HG03060 (cell line): ENCODE results near the gene IFT81.
"Not testable (repeated sequence)": the region's sequence is repeated elsewhere in the genome, so short reads cannot be mapped to it uniquely, and the experiment has no call there.

Experiments
- ATAC-seq: cut with Tn5 transposase; IDR thresholded peaks from one replicate; pipeline ENCODE4 v1.9.1; 2021; ENCODE audit warnings: low read depth, moderate number of reproducible peaks; ENCODE audit not compliant: unreplicated experiment

IFT81 gene, protein sequence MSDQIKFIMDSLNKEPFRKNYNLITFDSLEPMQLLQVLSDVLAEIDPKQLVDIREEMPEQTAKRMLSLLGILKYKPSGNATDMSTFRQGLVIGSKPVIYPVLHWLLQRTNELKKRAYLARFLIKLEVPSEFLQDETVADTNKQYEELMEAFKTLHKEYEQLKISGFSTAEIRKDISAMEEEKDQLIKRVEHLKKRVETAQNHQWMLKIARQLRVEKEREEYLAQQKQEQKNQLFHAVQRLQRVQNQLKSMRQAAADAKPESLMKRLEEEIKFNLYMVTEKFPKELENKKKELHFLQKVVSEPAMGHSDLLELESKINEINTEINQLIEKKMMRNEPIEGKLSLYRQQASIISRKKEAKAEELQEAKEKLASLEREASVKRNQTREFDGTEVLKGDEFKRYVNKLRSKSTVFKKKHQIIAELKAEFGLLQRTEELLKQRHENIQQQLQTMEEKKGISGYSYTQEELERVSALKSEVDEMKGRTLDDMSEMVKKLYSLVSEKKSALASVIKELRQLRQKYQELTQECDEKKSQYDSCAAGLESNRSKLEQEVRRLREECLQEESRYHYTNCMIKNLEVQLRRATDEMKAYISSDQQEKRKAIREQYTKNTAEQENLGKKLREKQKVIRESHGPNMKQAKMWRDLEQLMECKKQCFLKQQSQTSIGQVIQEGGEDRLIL

DNA sequence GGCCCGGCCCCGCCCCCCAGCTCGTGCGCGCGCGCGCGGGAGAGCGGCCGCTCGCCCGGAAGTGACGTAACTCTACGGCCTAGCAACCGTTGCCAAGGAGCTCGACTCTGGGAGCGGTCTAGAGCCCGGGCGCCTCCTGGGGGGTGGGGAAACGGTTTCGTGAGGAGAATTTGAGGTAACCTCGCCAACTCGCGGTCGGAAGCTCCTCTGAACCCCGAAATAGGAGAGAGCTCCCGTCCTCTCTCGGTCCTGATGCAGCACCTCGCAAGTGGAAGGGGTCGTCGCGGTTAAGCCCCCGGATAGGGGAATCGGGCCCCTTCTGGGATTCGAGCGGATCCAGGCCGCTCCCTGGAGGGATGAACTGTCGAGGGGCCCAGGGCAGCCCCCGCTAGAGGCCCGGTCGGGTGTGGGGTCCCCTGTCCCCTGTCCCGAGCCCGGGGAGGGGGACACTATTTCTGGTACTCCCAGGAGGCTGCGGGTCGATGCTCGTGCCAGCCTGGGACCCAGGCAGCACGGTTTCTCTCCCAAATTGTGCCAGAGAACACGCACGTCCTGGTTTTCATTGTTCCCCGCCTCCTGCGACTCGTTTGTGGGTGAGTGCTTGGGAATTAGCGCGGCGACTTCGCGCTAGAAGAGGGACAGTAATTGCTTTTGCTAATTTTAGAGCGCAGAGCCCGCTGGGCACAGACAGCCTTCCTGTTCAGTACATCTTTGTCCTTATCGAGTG lies at the start of gene IFT81:
Gene IFT81 (plus strand): TSS at position 89 of the 727 bp plus-strand sequence. CDS start 3,024 bp downstream, outside the sequence.
- no peak for ATAC-seq

DNA sequence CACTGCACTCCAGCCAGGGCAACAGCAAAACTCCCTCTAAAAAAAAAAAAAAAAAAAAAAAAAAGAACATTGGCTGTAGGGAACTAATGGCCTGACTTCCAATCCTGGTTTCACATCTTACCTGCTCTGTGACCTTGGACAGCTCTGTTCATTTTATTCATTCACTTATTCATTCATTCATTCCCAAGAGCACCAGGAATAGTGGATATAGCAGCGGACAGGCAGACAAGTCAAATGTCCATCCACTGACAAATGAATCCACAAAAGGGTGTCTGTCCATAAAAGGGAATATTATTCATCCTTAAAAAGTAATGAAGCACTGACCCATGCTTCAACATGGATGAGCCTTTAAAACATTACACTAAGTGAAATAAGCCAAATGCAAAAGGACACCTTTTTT lies 48.3 kb upstream of the IFT81 start:
- ATAC-seq = no peak

DNA sequence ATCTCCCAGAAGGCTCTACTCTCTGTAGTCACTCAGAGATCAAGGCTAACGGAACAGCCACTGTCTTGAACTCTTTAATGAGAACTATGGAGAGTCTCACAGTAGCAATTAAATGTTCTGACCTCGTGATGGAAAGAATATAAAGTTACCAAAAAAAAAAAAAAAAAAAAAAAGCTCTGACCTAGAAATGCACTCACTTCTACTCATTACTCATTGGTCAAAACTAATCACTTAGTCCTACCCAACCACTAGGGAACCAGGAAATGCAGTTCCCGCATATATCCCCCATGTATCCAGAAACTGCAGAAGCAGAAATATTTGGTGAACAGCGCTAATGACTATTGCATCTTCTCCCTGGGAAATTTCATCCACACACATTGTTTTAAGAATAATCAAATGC lies 46.4 kb upstream of the IFT81 start:
- no peak for ATAC-seq

DNA sequence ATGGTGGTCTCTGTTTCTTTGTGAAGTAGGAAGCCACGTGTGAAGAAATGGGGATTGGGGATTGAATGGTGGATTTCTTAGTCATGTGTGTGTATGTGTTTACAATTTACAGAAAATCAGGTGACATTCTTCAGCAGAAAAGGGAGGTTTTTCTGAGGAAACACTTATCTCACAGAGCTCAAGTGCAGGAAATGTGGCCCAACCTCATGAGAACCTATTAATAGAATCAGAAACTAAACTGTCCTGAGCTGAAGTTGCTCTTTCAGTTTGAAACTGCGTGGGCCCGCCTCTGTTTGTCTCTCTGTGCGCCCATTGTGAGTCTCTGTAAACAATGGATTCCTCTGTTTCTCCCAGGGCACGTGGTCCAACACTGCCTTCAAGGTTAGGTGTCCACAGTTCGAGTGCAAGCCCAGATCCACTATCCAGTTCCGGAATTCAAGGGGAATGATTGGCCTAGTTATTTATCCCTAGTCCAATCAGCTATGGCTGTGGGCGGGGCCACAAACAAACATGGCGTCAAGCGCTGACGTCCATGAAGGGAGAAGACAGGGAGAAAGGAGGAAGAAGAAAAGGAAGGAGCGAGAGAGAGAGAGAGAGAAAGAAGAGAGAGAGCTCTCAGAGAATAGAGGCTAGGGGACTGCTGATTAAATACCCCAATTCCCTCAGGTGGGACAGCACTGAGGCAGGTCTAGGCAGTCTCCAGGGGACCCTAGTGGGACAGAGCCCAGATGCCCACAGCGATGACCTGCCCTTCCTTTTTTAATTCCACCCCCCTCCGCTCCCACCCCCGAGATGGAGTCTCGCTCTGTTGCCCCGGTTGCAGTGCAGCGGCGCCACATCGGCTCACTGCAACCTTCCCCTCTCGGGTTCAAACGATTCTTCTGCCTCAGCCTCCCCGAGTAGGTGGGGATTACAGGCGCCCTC lies 44.4 kb upstream of the IFT81 start:
- peak; percentile 79 for ATAC-seq

DNA sequence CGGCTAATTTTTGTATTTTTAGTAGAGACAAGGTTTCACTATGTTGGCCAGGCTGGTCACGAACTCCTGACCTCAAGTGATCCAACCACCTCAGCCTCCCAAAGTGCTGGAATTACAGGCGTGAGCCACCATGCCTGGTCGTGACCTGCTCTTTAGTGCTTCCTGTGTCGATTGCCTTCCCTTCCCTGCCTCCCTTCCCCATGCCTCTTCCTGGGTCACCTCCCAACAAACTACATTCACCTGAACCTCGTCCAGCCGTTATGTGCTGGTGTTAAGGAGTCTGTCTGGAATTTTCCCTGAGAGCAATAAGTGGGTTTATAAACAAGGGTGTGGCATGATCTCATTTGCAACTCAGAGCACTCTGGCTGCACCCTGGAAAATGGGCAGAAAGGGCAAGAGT lies 43.7 kb upstream of the IFT81 start:
- ATAC-seq = no peak

DNA sequence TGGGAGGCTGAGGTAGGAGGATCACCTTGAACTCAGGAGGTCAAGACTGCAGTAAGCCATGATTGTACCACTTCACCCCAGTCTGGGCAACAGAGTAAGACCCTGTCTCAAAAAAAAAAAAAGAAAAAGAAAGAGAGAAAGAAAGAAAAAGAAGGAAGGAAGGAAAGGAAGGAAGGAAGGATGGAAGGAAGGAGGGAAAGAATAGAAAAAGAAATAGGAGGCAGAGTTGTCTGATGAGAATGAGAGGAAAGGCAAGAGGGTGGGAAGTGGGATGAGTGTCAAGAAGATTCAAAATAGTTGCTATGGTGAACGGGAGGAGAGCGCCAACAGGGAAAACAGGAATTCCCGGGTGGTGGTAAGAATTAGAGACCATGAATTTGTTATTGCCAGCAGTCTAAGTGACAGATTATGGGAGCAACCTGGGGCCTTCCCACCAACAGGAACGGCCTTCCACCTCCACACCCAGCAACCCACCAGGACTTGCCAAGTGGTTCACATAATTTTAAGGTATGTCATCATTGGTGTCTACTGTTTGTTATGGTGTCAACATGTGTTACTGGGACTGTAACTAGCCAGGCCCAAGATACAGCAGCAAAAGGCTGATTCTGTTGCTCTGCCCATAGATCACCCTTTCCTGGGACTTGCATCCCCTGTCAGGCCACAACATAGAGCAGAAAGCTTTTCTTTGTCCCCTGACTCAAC lies 39.7 kb upstream of the IFT81 start:
- no peak for ATAC-seq

DNA sequence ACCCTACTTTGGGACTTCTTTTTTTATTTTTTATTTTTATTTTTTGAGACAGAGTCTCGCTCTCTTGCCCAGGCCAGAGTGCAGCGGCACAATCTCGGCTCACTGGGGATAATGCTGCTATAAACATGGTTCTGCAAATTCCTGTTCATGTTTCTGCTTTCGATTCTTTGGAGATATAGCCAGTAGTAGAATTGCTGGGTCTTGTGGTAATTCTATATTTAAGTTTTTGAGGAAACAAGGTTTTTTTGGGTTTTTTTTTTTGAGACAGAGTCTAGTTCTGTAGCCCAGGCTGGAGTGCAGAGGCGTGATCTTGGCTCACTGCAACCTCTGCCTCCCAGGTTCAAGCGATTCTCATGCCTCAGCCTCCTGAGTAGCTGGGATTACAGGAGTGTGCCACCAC lies 35.9 kb upstream of the IFT81 start:
- ATAC-seq = not testable (repeated sequence)

DNA sequence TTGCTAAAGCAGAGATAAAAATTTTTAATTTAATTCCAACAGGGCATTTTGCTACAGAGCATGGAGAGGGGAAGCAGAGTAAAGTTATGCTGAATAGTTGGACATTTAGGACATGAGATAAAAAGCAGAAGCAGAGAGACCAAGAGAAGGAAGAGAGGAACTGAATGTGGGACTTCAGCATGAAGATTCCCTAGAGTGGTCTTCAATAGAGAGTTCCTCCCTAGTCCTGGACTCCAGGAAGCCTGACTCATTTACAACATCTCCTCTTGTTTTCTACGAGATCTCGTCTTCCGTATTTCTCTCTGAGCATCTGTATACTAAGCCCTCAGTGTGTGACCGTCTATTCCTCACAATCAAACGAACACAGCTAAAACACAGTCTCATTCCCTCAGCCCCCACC lies 35.2 kb upstream of the IFT81 start:
- no peak for ATAC-seq

DNA sequence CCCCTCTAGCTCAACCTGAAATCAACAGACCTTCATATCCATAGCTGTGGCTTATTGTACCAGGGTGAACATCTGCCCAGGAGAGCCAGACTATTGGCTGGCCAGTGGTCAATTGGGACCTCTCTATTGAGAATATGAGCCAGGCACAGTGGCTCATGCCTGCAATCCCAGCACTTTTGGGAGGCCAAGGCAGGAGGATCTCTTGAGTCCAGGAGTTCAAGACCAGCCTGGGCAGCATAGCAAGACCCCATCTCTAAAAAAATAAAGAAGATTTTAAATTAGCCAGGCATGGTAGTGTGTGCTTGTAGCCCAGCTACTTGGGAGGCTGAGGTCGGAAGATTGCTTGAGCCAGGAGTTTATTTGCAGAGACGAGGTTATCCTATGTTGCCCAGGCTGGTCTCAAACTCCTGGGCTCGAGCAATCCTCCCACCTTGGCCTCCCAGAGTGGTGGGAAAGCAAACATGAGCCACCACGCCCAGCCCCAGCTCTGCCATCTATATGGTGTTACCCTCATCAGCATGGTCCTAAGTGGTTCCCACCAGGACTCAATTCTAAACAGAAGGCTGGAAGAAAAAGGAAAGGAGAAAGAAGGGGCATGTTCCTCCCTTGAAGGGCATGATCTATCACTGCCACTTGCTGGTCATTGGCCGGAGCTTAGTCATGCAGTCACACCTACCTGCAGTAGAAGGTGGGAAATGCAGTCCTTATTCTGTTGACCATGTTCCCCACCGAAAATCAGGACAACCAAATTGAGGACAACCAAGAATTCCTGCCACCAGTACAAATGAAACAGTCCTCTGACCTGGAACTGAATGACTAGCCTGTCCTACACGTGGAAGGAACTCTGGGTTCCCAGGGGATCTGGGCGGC lies 33.7 kb upstream of the IFT81 start:
- ATAC-seq = no peak

DNA sequence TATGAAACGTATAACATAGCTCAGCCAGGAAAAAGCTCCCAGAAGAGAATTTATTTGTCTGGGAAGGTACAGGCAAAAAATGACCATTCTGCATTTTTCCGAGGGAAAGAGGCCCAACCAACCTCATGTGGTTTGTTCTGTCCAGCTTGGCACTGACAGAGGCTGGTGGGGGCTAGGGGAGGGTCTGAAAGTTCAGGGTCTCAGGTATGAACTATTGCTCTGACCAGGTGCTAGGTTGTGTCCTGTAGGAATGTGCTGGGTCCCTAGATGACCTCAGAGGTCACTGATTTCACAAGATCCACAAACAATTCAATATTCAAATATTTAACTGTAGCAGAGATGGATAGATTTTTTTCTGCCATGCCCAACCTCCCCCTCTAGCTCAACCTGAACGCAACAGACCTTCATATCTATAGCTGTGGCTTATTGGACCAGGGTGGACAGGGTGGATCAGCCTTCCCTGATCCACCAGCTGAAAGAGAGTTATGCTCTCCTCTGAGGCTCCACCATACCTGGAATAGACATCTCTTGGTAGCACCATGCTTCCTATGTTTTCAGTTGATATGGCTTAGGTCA lies 32.9 kb upstream of the IFT81 start:
- no peak for ATAC-seq

DNA sequence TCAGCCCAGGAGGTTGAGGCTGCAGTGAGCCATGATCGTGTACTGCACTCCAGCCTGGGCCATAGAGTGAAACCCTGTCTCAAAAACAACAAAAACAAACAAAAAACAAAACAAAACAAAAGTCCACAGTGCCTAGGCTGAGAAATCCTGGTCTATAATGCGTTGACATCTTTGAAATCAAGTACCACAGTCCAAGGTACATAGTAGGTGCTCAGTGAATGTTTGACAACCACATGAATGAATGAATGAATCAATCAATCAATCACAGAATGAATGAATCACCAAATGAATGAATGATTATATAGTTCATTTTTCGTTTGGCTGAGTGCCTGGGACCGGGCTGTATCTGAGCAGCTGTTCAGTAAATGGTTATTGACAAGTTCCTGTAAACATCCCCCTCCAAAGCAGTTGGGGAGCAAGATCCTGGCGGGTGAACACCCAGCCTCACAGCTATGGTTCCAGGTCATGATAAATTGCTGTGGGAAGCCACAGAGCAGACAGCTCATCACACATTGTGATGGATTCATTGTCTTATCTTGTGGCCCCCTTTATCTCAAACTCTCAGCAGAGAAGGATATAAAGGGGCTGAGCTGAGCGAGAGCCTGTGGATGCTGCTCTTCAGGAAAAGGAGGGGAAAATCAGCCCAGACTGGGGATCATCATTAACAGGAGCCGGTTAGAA lies 30.4 kb upstream of the IFT81 start:
- ATAC-seq = no peak

DNA sequence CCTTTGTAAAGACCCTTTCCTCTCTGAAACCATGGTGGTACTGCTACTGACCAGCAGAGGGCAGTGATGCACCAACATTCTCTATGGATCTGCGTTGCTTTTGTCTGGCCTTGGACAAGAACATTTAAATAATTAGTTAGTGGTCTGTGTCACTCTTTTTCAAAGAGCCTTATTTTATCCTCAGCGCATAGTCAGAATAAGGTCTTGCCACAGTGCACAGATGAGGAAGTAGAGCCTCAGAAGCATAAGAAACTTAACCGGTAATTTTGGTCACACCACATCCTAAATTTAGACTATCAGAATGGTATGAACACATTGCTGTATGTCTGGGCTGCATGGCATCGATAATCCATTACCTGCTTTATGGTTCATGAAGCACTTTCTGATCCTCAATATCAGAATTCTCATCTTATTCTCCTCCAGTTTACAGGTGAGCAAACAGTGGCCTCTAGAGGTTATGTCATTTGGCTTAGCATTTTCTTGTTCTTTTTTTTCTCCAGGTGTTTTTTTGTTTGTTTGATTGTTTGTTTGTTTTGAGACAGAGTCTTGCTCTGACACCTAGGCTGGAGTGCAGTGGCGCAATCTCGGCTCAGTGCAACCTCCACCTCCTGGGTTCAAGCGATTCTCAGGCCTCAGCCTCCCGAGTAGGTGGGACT lies 23.7 kb upstream of the IFT81 start:
- ATAC-seq = peak; percentile 87

DNA sequence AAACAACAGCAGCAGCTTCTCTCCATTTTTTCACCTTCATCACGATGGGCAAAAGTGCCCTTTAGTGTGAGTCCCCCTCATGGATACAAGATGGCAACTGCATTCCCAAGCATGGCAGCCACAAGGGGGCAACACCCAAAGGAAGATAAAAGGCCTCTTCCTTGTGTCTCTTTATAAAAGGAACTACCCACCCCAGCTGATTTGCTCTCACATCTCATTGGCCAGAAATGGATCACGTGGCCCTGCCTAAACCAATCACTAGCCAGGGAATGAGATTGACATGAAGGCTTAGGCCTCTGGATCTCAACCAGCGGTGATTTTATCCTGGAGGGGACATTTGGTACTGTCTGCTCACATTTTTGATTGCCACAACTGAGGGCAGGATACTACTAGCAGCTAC lies 21.9 kb upstream of the IFT81 start:
- no peak for ATAC-seq

DNA sequence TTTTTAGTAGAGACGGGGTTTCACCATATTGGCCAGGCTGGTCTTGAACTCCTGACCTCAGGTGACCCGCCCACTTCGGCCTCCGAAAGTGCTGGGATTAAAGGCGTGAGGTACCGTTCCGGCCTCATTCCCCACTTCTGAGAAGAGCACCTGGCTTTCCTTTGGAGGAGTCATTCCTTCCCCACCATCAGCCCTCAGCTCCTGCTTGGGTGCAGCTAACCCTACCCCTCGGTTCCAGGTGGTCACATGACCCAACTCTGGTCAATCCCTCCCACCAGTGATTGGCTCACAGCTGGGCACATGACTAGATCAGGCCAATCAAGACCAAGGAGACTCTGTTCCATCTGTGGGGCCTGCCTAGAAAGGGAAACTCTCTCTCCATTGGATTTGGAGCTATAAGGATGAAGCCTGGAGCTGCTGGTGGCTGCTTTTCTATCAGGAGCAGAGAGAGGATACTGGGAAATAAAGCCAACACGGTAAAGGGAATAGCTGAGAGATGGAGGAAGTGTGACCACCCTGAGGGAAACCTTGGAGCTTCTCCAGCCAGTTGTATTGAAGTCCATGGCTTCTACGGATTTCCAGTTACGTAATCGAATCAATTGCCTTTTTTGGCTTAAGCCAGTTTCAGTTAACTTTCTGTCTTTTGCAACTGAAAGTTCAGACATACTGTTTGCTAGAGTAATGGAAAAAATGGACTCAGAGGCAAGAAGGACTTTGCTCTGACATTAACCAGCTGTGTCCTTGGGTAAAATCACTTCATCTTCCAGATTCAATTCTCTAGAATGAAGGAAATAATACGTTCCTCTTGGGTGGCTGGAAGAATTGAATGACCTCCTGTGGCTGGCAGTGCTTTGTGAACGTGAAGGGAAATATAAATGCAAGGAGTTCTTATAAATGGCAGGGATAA lies 19.7 kb upstream of the IFT81 start:
- ATAC-seq = no peak

DNA sequence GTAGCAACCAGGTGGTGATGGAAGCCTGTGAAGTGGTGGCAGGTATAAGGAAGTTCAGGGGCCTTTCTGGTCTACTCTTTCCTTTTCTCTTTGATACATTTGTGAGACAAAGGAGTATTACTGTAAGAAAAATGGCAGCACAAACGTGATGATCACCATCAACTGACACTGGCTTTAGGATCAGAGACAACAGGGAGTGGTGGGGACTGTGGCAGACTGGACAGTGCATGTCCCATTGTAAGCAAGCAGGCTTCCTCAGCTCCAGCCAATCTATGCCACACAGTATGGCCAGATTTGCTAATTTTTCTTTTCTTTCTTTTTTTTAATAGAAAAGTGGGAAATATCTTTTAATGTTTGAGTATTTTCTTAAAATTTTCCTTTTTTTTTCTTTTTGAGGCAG lies 19.0 kb upstream of the IFT81 start:
- no peak for ATAC-seq

DNA sequence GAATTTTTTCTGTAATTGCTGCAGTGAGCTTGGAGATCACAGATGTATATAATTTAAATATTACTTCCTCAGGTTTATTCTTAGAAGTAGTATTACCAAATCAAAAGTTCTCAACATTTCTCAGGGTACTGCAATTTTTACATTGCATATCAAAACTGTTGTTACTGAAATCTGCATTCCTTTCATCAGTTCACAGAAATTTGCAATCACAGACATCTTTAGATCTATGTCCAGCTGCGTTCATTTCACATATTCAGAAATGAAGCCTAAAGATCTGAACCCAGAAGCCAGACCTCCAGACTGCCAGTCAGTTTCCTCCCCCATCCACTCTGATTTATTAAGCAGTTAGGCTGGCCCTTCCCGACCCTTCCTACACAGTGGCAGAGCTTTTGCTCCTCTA lies 18.2 kb upstream of the IFT81 start:
- no peak for ATAC-seq
